Ecto neural progenitor cell (in vitro differentiated cells): ENCODE data around the gene TSC2.
"Not testable (repeated sequence)": the region's sequence is repeated elsewhere in the genome, so short reads cannot be mapped to it uniquely, and the experiment has no call there.

Experiments used
- DNase-seq: peaks from one replicate; pipeline ENCODE4 v3.0.0-alpha.2; 2018; ENCODE audit warnings: low spot score

Gene TSC2

GRCh38 chr16:2105291-2105690, 57.5 kb downstream of the TSC2 start:
- not testable (repeated sequence) for DNase-seq

DNA sequence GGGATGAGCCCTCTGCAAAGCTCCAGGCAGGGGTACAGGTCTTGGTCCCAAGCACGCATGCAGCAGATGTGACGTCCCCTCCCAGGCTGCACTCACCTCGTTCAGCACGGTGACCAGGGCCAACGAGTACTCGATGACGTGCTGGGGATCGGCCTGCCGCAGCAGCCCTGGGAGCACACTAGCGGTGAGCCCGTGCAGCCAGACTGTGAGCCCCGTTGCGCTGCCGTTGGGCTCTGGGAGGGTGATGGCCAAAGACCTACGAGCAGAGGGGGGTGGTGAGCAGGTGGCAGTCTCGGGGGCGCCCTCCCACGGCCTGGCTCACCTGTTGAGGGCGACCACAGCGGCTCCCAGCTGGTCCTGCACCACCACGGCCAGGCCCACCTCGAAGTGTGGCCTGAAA, 58.0 kb downstream of the TSC2 start:
- DNase-seq, result not testable (repeated sequence)

GRCh38 chr16:2106211-2106610, 58.4 kb downstream of the TSC2 start:
- not testable (repeated sequence) for DNase-seq

DNA sequence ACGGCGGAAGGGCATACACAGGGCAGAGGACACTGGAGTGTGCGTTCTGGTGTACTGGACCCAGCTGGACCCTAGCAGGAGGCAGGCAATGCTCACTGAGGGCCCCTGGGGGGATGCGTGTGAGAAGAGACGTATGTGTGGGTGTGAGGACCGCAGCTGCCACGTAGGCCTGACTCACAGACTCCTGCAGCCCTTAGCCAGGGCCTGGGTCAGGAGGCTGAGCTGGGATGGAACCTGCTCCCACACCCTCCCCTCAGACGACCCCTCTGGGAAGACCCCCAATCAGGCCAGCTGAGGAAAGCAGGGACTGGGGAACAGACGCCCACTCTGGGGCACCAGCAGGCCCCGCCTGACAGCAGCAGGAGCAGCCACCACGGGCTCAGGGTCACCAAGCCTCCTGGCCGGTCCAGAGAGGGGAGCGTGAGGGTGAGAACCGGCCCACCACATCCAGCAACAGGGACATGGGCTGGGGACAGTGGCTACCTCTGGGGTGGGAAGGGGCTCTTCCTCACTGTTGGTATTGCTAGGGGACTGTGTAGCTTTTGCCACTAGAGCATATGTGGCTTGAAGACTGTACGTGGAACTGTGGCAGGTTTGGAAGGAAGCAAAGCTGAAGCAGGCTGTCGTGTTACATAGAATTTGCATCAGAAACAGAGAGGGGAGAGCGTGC, 59.5 kb downstream of the TSC2 start:
- DNase-seq, result not testable (repeated sequence)

DNA sequence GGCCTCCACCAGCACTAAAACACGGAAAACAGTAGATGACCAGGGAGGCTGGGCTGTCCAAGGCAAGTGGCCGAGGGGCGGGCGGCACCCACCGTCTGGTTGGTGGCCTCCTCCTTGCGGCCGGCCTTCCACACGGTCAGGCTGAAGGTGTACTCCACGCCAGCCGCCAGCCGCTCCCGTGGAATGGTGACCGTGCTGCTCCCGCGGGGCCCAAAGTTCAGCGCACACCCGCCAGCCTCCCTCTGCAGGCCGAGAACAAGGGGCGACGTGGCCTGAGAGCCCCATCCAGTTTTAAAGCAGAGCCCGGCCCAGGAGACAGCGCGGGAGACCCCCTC, 60.0 kb downstream of the TSC2 start:
- not testable (repeated sequence) for DNase-seq

DNA sequence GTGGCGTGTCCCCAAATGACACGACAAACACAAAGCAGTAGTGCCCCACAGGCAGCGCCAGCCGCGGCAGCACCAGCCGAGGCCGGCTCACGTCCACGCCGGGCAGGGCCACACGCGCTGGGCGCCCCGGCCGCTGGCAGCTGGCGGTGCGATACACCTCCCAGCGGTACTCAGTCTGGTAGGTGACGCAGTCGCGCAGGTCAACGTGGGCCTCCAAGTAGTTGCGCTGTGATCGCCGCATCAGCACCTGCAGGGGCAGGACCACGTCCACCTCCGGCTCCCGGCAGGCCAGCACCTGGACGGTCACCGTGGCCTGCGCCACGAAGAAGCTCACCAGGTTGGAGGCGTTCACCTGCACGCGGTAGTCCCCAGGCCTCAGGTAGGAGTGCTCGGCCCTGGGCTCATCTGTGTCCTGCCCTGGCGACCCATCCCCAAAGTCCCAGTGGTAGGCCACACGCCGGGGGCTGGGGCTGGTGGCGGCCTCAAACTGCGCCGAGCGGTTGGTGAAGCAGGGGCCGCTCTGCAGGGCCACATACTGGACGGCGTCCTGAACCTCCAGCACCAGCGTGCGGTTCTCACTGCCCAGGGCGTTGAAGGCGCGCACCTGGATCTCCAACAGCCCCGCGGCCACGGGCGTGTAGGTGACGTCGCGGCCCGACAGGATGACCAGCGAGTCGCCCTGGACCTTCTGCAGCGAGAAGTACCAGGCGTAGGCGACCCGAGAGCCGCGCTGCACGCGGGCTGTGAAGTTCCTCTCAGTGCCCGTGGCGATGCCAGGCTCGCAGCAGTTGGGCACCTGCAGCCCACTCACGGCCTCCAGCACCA, 60.9 kb downstream of the TSC2 start:
- not testable (repeated sequence) for DNase-seq

- DNase-seq, result not testable (repeated sequence)
Measured at GRCh38 chr16:2109271-2109580, 61.4 kb downstream of the TSC2 start.

GRCh38 chr16:2109872-2110271, 62.1 kb downstream of the TSC2 start:
- not testable (repeated sequence) for DNase-seq

DNA sequence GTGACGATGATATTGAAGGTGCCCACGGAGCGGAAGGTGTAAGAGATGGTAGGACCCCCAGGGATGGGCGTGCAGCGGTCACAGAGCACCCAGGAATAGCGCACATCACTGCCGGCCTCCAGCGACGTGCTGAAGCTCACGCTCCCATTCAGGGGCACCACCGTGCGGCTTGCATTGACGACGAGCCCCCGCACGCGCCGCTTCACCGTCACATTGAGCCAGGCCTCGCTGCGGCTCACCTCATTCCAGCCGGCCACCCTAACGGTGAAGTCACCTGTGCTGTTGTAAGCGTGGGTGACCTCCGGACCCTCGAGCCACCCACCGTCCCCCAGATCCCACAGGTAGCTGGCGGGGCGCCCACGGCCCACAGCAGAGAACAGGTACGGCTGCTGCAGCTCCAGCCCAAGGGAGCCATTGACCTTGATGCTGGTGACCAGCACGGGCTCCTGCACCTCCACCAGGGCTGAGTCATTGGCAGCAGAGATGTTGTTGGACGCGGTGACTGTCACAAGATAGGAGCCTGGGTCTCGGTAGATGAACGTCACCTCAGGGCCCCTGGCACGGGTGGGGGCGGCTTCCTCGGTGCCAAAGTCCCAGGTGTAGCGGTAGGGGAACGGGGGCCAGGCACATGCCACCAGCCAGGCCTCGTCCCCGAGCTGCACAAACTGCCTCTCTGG, 62.7 kb downstream of the TSC2 start:
- DNase-seq, result not testable (repeated sequence)

- DNase-seq, result not testable (repeated sequence)
Measured at GRCh38 chr16:2111009-2111353, 63.2 kb downstream of the TSC2 start.

GRCh38 chr16:2111412-2112335, 63.9 kb downstream of the TSC2 start:
- not testable (repeated sequence) for DNase-seq

GRCh38 chr16:2112539-2113106, 64.8 kb downstream of the TSC2 start:
- DNase-seq, result not testable (repeated sequence)

DNA sequence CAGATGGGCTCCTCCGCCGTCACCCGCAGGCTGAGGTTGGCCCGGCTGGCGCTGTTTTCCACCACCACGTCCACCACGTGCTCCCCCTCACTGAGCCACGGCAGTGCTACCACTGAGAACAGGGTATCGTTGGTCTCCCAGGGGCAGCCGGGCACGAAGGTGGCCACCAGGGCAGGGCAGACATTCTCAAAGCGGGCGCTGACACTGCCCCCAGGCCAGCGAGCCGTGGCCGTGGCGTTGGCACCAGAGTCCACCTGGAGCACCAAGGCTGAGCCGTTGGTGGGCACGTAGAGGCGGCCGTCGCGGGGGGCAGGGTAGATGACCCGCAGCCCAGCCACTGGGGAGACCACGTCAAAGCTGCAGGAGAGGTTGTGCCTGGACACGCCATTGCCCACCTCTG, 66.4 kb downstream of the TSC2 start:
- not testable (repeated sequence) for DNase-seq

DNA sequence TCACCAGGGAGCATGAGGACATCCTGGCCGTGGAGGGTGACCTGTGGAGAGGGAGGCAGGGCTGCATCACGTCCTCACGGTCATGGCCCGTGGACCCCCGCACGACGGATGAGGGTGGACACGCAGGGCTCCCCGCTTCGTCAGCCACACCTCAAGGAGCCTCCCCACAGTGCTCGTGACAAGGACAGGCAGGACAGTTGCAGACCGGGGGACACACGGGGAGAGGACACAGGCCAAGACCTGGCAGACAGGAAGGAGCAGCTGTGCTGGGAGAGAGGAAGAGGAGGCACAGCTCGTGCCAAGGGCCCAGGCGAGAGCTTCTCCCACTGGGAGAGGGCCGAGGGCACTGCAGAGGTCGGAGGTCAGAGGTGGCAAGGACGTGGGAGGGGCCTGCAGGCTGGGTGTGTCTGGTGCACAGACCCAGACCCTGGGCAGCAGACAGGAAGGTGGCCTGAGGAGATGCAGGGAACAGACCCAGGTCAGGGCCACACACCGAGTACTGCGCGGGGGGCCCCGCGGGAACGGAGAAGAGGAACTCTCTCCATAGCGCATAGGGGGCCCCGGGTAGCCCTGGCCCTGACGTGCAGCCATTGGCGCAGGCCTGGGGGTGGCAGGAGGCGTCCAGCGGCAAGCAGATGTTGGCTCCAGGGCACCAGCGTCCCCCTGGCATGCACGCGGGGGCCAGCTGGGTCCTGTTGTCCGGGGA, 67.3 kb downstream of the TSC2 start:
- not testable (repeated sequence) for DNase-seq

GRCh38 chr16:2115591-2115973, 67.8 kb downstream of the TSC2 start:
- DNase-seq, result no peak

GRCh38 chr16:2116428-2116827, 68.6 kb downstream of the TSC2 start:
- DNase-seq, result not testable (repeated sequence)

GRCh38 chr16:2117341-2117740, 69.6 kb downstream of the TSC2 start:
- DNase-seq, result not testable (repeated sequence)

DNA sequence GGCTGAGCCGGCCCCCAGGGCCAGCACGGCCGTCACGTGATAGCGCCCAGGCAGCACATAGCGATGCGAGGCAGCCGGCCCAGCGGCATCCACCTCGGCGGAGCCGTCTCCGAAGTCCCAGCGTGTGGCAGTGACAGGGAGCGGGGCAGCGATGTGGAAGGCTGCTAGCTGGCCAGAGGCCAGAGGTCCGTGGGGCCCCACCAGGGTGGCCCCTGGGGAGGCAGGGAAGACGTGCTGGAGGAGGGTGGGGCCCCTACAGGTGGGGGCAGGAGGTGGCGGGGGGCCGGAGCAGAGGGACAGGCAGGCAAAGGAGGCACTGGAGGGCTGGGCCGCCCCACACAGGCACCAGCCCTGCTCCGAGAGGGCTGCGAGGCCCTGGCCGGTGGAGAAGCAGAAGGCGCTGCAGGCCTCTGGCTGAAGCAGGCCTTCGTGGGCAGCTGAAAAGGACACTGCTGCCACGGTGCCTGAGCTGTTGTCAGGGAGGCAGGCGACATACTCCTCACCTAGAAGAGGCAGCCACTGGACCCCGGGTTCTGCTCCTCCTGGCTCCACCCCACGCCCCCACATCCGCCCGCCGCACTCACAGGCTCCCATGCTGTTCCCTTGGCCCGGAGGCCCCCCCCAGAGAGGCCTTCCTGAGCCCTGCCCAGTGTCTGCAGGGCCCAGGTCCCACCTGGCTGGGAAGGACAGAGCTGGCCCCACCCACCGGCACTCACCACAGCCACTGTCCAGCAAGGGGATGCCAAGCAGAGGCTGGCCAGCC, 70.4 kb downstream of the TSC2 start:
- not testable (repeated sequence) for DNase-seq

- not testable (repeated sequence) for DNase-seq
Measured at GRCh38 chr16:2121325-2121724, 73.5 kb downstream of the TSC2 start.

DNA sequence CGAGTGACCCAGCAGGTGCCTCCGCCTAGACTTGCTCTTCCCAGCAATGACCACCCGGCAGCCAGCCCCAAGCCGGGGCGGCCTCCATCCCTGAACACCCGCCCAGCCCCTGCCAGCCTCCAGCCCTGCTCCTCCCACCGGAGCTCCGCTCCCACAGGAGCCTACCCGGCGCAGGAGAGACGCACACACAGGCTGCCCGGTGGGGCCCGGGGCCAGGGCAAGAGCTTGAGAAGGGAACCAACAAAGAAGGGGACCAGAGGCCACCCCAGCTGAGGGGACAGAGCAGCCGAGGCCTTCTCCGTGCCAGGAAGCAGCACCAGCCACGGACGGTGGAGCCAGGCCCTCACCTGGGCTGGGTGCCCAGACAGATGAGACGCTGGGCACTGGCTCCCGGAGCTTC, 74.1 kb downstream of the TSC2 start:
- no peak for DNase-seq
